GM18858 (cell line): ENCODE results near the gene CMTR1.
A peak's percentile ranks its signal among the peaks of the same experiment; 100 is the strongest.
"Not testable (repeated sequence)": the region's sequence is repeated elsewhere in the genome, so short reads cannot be mapped to it uniquely, and the experiment has no call there.

Source experiments
- ATAC-seq: cut with Tn5 transposase; IDR thresholded peaks from one replicate; pipeline ENCODE4 v1.9.1; 2021; ENCODE audit not compliant: unreplicated experiment

Gene CMTR1

GRCh38 chr6:37491171-37491829 lies 58.3 kb downstream of the CMTR1 start:
- ATAC-seq = no peak

GRCh38 chr6:37491830-37492208 lies 58.8 kb downstream of the CMTR1 start:
- ATAC-seq = no peak

GRCh38 chr6:37492236-37492972 lies 59.4 kb downstream of the CMTR1 start:
- ATAC-seq = no peak

GRCh38 chr6:37492991-37493660 lies 60.1 kb downstream of the CMTR1 start:
- ATAC-seq = no peak

- no peak for ATAC-seq
Observed at GRCh38 chr6:37493661-37493995, 60.6 kb downstream of the CMTR1 start.

GRCh38 chr6:37495244-37495934 lies 62.4 kb downstream of the CMTR1 start:
- no peak for ATAC-seq

GRCh38 chr6:37496951-37497885 lies 64.2 kb downstream of the CMTR1 start:
- ATAC-seq = no peak

- peak; percentile 62 for ATAC-seq
Observed at GRCh38 chr6:37499433-37500293, 66.6 kb downstream of the CMTR1 start, which contains the start of gene CCDC167. Gene CCDC167 (minus strand): TSS chr6:37499893. CDS start chr6:37499863, 30 bp downstream.

GRCh38 chr6:37500294-37500608 lies 67.2 kb downstream of the CMTR1 start:
- ATAC-seq = no peak

- not testable (repeated sequence) for ATAC-seq
Observed at GRCh38 chr6:37500904-37501303, 67.9 kb downstream of the CMTR1 start.

- no peak for ATAC-seq
Observed at GRCh38 chr6:37501632-37502491, 68.8 kb downstream of the CMTR1 start.

GRCh38 chr6:37502703-37503291 lies 69.8 kb downstream of the CMTR1 start:
- ATAC-seq = no peak

GRCh38 chr6:37503309-37503965 lies 70.4 kb downstream of the CMTR1 start:
- no peak for ATAC-seq

GRCh38 chr6:37504024-37504423 lies 71.0 kb downstream of the CMTR1 start:
- no peak for ATAC-seq

GRCh38 chr6:37506479-37506878 lies 73.5 kb downstream of the CMTR1 start:
- no peak for ATAC-seq

- no peak for ATAC-seq
Observed at GRCh38 chr6:37507077-37507476, 74.1 kb downstream of the CMTR1 start.

GRCh38 chr6:37507690-37508421 lies 74.8 kb downstream of the CMTR1 start:
- no peak for ATAC-seq
